K562 (cell line): ENCODE measurements around the gene C1QTNF8. TPM values are rescaled to one million over a fixed set of nuclear protein-coding genes. Genes with fewer than 3 reads are reported as not detected.
A peak's percentile ranks its signal among the peaks of the same experiment; 100 is the strongest.

Source experiments
- ATAC-seq: fragments of 200-7000 bp; cut with Tn5 transposase; 3 replicates; pipeline ENCODE4 v1.9.1; 2020; ENCODE audit warnings: moderate library complexity
- BruUV-seq: library from RNA; stranded (reverse); fragments of 400-500 nt; replicated peaks from 2 replicates; lab custom pipeline; 2021; lab: Mats Ljungman, UMichigan
- CTCF ChIA-PET: fragments of 300-600 bp; formaldehyde crosslinking; extraction: SDS; loops from one replicate; lab custom pipeline; 2021; ENCODE audit warnings: low intra/inter-chr PET ratio; lab: Yijun Ruan, JAX
- POLR2A ChIA-PET: fragments of 300-600, 350-650 bp; sonication (Branson Sonifier 250); formaldehyde crosslinking; extraction: SDS; loops from one replicate; lab custom pipeline; 2021; ENCODE audit warnings: antibody characterized with exemption, inconsistent platforms; lab: Yijun Ruan, JAX
- DNase-seq, 4 experiments: peaks; one replicate each; pipeline versions ENCODE4 v3.0.0 to v3.0.0-alpha.2; 2011 to 2018; ENCODE audit warnings: low spot score in 3 of 4, mixed read lengths in 3 of 4; ENCODE audit errors: extremely low read depth in 1 of 4
- FAIRE-seq: peaks from 2 replicates; lab custom pipeline; 2011; peaks lifted over from hg19 to GRCh38; lab: Jason Lieb, UNC
- H2AFZ ChIP-seq: 2 replicates; pipeline ENCODE4 v1.6.0; 2011; ENCODE audit warnings: low read depth, low read length, control low read depth, inconsistent platforms
- H3K27ac ChIP-seq: fragments of 200-600 bp; 3 replicates; pipeline ENCODE4 v1.8.0; 2011; ENCODE audit warnings: low read depth, mild to moderate bottlenecking, control low read depth, inconsistent platforms, low read length, moderate library complexity, mixed read lengths; ENCODE audit errors: extremely low read depth
- H3K27me3 ChIP-seq, 2 experiments: fragments of 300-600 bp in 1 of 2; 2 replicates in 1 of 2; 3 replicates in 1 of 2; pipeline versions ENCODE4 v1.6.0 to v1.8.0; 2011; ENCODE audit warnings: inconsistent platforms in 2 of 2, low read length in 2 of 2, mild to moderate bottlenecking in 1 of 2, mixed read lengths in 1 of 2, moderate library complexity in 1 of 2; ENCODE audit not compliant: control insufficient read depth in 2 of 2, insufficient read depth in 2 of 2
- H3K36me3 ChIP-seq: fragments of 300-600 bp; 3 replicates; pipeline ENCODE4 v1.8.0; 2011; ENCODE audit warnings: mild to moderate bottlenecking, low read length, inconsistent platforms; ENCODE audit not compliant: control insufficient read depth, insufficient read depth
- H3K4me1 ChIP-seq, 2 experiments: fragments of 200-600 bp in 1 of 2; replicated peaks in 1 of 2; 2 replicates in 1 of 2; 3 replicates in 1 of 2; pipeline versions ENCODE4 v1.5.1 to v1.8.0; 2011; ENCODE audit warnings: inconsistent platforms in 2 of 2, low read length in 2 of 2, mild to moderate bottlenecking in 1 of 2, mixed read lengths in 1 of 2, moderate library complexity in 1 of 2; ENCODE audit not compliant: control insufficient read depth in 2 of 2, insufficient read depth in 2 of 2
- H3K4me2 ChIP-seq: 2 replicates; pipeline ENCODE4 v1.6.1; 2011; ENCODE audit warnings: low read length, control low read depth, inconsistent platforms, mixed read lengths; ENCODE audit not compliant: insufficient read depth
- H3K4me3 ChIP-seq: fragments of 200-600 bp; sonication (generic), shearing (Covaris generic); 2 replicates; pipeline ENCODE4 v1.5.1; 2016; ENCODE audit warnings: control low read depth, inconsistent platforms
- H3K79me2 ChIP-seq: fragments of 200-600 bp; 3 replicates; pipeline ENCODE4 v1.8.0; 2011; ENCODE audit warnings: low read length, inconsistent platforms; ENCODE audit not compliant: control insufficient read depth, insufficient read depth
- H3K9ac ChIP-seq, 2 experiments: 2 replicates each; pipeline versions ENCODE4 v1.6.0 to v1.6.1; 2011; ENCODE audit warnings: low read depth in 2 of 2, low read length in 2 of 2, control low read depth in 1 of 2, inconsistent platforms in 1 of 2, mild to moderate bottlenecking in 1 of 2, mixed read lengths in 1 of 2; ENCODE audit not compliant: insufficient read depth in 1 of 2
- H3K9me1 ChIP-seq: one replicate; pipeline ENCODE4 v1.6.0; 2011; ENCODE audit warnings: inconsistent platforms, mild to moderate bottlenecking, low read length, moderate library complexity; ENCODE audit not compliant: control insufficient read depth, insufficient read depth
- H3K9me3 ChIP-seq: replicated peaks from 2 replicates; pipeline ENCODE4 v1.5.1; 2011; ENCODE audit warnings: low read depth, low read length, inconsistent platforms; ENCODE audit not compliant: control insufficient read depth, insufficient read depth
- H4K20me1 ChIP-seq: replicated peaks from 2 replicates; pipeline ENCODE4 v1.6.1; 2011; ENCODE audit warnings: low read length, inconsistent platforms, mixed read lengths; ENCODE audit not compliant: control insufficient read depth, insufficient read depth
- BRD9 ChIP-seq: fragments of 450-650 bp; IDR thresholded peaks from 2 replicates; pipeline ENCODE4 v1.6.1; 2018; ENCODE audit warnings: low read depth; ENCODE audit not compliant: partially characterized antibody
- CBX2 ChIP-seq: fragments of 200-600 bp; sonication (generic); IDR thresholded peaks from one replicate; pipeline ENCODE4 v1.6.1; 2012; ENCODE audit warnings: mild to moderate bottlenecking, low read length, inconsistent platforms; ENCODE audit not compliant: insufficient read depth, poor library complexity, severe bottlenecking
- HNRNPL ChIP-seq: fragments of 200-400 bp; formaldehyde crosslinking; IDR thresholded peaks from 2 replicates; pipeline ENCODE4 v1.6.1; 2017; ENCODE audit warnings: low read depth, mild to moderate bottlenecking, low read length
- JUND ChIP-seq, 2 experiments: IDR thresholded peaks; 2 replicates in 1 of 2; 3 replicates in 1 of 2; pipeline ENCODE4 v1.6.1; 2011; ENCODE audit warnings: borderline replicate concordance in 2 of 2, low read depth in 2 of 2, low read length in 2 of 2, improper control_type of control experiment in 1 of 2, missing biosample characterization in 1 of 2, missing genetic modification characterization in 1 of 2, missing genetic modification reagents in 1 of 2
- PHF8 ChIP-seq: fragments of 200-600 bp; sonication (generic); IDR thresholded peaks from 2 replicates; pipeline ENCODE4 v1.6.1; 2012; ENCODE audit warnings: mixed run types, mild to moderate bottlenecking, inconsistent platforms, low read length, moderate library complexity, borderline replicate concordance
- RFX1 ChIP-seq: fragments of 450-650 bp; IDR thresholded peaks from 2 replicates; pipeline ENCODE4 v1.6.1; 2016; ENCODE audit warnings: mild to moderate bottlenecking, moderate library complexity
- TAL1 ChIP-seq: fragments of 450-650 bp; IDR thresholded peaks from 2 replicates; pipeline ENCODE4 v1.6.1; 2016; ENCODE audit warnings: mild to moderate bottlenecking
- ZNF589 ChIP-seq: fragments of 200-800 bp; sonication (Bioruptor generic); IDR thresholded peaks from 2 replicates; pipeline ENCODE4 v1.6.1; 2016; ENCODE audit warnings: low read depth, missing genetic modification characterization, missing compliant biosample characterization
- ZNF717 ChIP-seq: fragments of 250-450 bp; sonication (Bioruptor Pico); IDR thresholded peaks from 2 replicates; pipeline ENCODE4 v1.5.0; 2021
- ZNF780A ChIP-seq: fragments of 250-450 bp; sonication (Bioruptor Pico); IDR thresholded peaks from 2 replicates; pipeline ENCODE4 v1.5.0; 2021; ENCODE audit warnings: mild to moderate bottlenecking
- WGBS: fragments of 100-300 bp; shearing (Covaris generic); methylation state at CpG from one replicate; pipeline ENCODE4 v1.1.6; 2016; ENCODE audit warnings: low coverage, mixed read lengths; ENCODE audit not compliant: insufficient coverage; ENCODE audit errors: missing lambda C conversion rate; 5-methylcytosine and 5-hydroxymethylcytosine counted together
- in situ Hi-C: fragments of 300-500 bp; cut with MboI; formaldehyde crosslinking; loops from 4 replicates; pipeline ENCODE4 v1.15.0; 2018; ENCODE audit warnings: inconsistent platforms, mixed read lengths
- intact Hi-C: fragments of 100-400 bp; cut with micrococcal nuclease; formaldehyde crosslinking; loops from 2 replicates; pipeline ENCODE4 v1.14.2; 2022
- polyA plus RNA-seq, 8 experiments: library from polyadenylated mRNA; depleted of rRNA in 4 of 8; stranded (reverse) in 5 of 8; unstranded in 3 of 8; fragments of >200 nt; fragmentation: Nextera tagmentation in 2 of 8; fragmentation: Illumina TruSeq in 1 of 8; extraction: Ambion mirVana in 2 of 8; extraction: Trizol in 1 of 8; gene quantifications; 2 replicates each; pipeline versions ENCODE4 v1.2.1 to v1.2.3, GENCODE V29; 2011 to 2014; ENCODE audit warnings: inconsistent platforms in 1 of 8, missing spikeins in 1 of 8
- total RNA-seq, 7 experiments: library from RNA; depleted of rRNA in 6 of 7; stranded (reverse); fragments of >200 nt in 6 of 7; fragmentation: Illumina TruSeq in 2 of 7; extraction: Trizol in 2 of 7; gene quantifications; 2 replicates each; pipeline versions ENCODE4 v1.2.1 to v1.2.3, GENCODE V29; 2011 to 2021; ENCODE audit warnings: low replicate concordance in 1 of 7
- TF ChIP-seq, protein P1 (sequence below): fragments of 450-650 bp; IDR thresholded peaks from 2 replicates; pipeline ENCODE4 v1.6.1; 2016; ENCODE audit warnings: missing biosample characterization, missing genetic modification characterization
- TF ChIP-seq, protein P2 (sequence below), 2 experiments: fragments of 450-650 bp in 1 of 2; IDR thresholded peaks; 2 replicates each; pipeline ENCODE4 v1.6.1; 2011 to 2017; ENCODE audit warnings: low read depth in 2 of 2, antibody characterized with exemption in 1 of 2, borderline replicate concordance in 1 of 2, low read length in 1 of 2, mild to moderate bottlenecking in 1 of 2, mixed read lengths in 1 of 2; ENCODE audit not compliant: control insufficient read depth in 1 of 2
- TF ChIP-seq, protein P3 (sequence below): fragments of 250-450 bp; sonication (Bioruptor Pico); IDR thresholded peaks from 2 replicates; pipeline ENCODE4 v1.8.0; 2022; ENCODE audit warnings: moderate library complexity, mild to moderate bottlenecking, inconsistent platforms
- TF ChIP-seq, protein P4 (sequence below): sonication (generic); formaldehyde crosslinking; IDR thresholded peaks from 2 replicates; pipeline ENCODE4 v1.8.0; 2022; ENCODE audit warnings: missing genetic modification reagents, mild to moderate bottlenecking, moderate library complexity, borderline replicate concordance

Gene C1QTNF8
- total and polyA plus RNA-seq, 9 of the 15 experiments (the other 6 are each of a cell fraction or from before 2014, with no cell fraction given): not detected

DNA sequence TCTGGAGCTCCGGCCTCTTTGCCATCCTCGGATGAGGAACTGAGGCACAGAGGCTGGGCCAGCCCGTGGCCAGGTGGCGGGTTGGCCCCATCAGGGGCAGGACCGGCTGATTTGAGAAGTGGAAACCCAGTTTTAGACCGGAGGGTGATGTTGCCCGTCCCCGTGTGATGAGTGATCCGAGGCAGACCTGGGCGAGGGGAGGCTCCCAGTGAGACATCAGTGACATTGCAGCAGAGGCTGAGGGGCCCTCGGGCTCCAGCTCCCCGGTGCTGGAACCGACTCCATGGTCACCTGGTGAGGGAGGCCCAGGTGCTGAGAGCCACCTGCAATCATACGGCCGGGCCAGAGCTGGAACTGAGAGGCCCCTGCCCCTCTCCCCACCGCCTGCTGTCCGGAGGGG lies 30.0 kb upstream of the C1QTNF8 start (continued):
- TF ChIP-seq, protein P1, sequence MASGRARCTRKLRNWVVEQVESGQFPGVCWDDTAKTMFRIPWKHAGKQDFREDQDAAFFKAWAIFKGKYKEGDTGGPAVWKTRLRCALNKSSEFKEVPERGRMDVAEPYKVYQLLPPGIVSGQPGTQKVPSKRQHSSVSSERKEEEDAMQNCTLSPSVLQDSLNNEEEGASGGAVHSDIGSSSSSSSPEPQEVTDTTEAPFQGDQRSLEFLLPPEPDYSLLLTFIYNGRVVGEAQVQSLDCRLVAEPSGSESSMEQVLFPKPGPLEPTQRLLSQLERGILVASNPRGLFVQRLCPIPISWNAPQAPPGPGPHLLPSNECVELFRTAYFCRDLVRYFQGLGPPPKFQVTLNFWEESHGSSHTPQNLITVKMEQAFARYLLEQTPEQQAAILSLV: no peak
- TF ChIP-seq ZNF589 (no peak), TAL1 (no peak), ZNF717 (no peak)
- TF ChIP-seq, all 486 proteins: peak for 0

DNA sequence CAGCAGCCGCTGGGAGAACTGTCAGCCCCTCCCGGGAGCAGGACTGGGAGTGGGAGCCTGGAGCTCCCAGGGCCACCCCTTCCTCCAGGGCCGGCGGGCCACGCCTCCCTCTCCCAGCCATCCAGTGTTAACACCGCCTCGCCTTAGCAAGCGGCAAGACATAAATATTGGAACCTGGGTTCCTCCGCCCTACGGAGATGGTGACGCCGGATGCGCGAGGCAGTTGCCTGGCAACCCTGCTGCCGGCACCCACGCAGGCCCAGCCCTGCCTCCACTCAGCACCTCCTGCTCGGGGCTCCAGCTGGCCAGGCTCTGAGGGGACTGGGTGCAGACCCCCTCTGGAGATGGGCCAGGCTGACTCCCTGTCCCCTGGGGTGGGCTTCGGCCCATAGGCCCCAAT lies 29.4 kb upstream of the C1QTNF8 start:
- in situ Hi-C loops: no loop called here
- FAIRE-seq: no peak
- intact Hi-C loops: no loop called here
- ChIA-PET POLR2A (no interaction called here), CTCF (no interaction called here)
- no peak overlapping the region for H3K27ac ChIP-seq
- no peaks in the 10 kb centered on the region for H3K36me3 ChIP-seq
- H3K27me3 ChIP-seq: peaks cover 2 to 38% of the 10 kb centered on the region in 2 experiments; a peak in 3 of 5 replicates
- H3K9ac ChIP-seq: peak overlapping the region in 1 of 2 experiments; percentile 17; a peak in 1 of 4 replicates
- H2AFZ ChIP-seq: no peak overlapping the region
- H4K20me1 ChIP-seq: peaks cover 17% of the 10 kb centered on the region
- no peak overlapping the region for H3K4me3 ChIP-seq
- H3K4me2 ChIP-seq: no peak overlapping the region
- peak; percentile 46 to 71 (median 58) for DNase-seq
- H3K9me1 ChIP-seq: no peaks in the 10 kb centered on the region
- no TSS peak for BruUV-seq
- no peaks in the 10 kb centered on the region for H3K9me3 ChIP-seq
- H3K79me2 ChIP-seq: no peaks in the 10 kb centered on the region
- H3K4me1 ChIP-seq: peaks cover 0 to 87% of the 10 kb centered on the region in 2 experiments; a peak in 2 of 5 replicates
- 1% methylated on average over 18 of the region's 18 CpGs for WGBS
- ATAC-seq: peak; percentile 63
- TF ChIP-seq, protein P2, sequence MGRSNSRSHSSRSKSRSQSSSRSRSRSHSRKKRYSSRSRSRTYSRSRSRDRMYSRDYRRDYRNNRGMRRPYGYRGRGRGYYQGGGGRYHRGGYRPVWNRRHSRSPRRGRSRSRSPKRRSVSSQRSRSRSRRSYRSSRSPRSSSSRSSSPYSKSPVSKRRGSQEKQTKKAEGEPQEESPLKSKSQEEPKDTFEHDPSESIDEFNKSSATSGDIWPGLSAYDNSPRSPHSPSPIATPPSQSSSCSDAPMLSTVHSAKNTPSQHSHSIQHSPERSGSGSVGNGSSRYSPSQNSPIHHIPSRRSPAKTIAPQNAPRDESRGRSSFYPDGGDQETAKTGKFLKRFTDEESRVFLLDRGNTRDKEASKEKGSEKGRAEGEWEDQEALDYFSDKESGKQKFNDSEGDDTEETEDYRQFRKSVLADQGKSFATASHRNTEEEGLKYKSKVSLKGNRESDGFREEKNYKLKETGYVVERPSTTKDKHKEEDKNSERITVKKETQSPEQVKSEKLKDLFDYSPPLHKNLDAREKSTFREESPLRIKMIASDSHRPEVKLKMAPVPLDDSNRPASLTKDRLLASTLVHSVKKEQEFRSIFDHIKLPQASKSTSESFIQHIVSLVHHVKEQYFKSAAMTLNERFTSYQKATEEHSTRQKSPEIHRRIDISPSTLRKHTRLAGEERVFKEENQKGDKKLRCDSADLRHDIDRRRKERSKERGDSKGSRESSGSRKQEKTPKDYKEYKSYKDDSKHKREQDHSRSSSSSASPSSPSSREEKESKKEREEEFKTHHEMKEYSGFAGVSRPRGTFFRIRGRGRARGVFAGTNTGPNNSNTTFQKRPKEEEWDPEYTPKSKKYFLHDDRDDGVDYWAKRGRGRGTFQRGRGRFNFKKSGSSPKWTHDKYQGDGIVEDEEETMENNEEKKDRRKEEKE (IDR thresholded peaks at IDR 0.05; ENCODE audit: borderline replicate concordance in 1 of 2, control insufficient read depth in 1 of 2, low read depth in 2 of 2, low read length in 1 of 2): no peak
- TF ChIP-seq PHF8: no peak
- TF ChIP-seq, protein P3, sequence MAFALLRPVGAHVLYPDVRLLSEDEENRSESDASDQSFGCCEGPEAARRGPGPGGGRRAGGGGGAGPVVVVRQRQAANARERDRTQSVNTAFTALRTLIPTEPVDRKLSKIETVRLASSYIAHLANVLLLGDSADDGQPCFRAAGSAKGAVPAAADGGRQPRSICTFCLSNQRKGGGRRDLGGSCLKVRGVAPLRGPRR (CRISPR knock-in tag): no peak
- TF ChIP-seq BRD9: no peak
- TF ChIP-seq ZNF780A (CRISPR knock-in tag): no peak
- TF ChIP-seq JUND (IDR thresholded peaks at IDR 0.05; ENCODE audit: borderline replicate concordance, low read depth, low read length): no peak
- TF ChIP-seq JUND (tag; IDR thresholded peaks at IDR 0.05; ENCODE audit: borderline replicate concordance, low read depth, low read length): no peak
- TF ChIP-seq, protein P4, sequence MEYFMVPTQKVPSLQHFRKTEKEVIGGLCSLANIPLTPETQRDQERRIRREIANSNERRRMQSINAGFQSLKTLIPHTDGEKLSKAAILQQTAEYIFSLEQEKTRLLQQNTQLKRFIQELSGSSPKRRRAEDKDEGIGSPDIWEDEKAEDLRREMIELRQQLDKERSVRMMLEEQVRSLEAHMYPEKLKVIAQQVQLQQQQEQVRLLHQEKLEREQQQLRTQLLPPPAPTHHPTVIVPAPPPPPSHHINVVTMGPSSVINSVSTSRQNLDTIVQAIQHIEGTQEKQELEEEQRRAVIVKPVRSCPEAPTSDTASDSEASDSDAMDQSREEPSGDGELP (CRISPR knock-in tag): peak; percentile 37; the same call in 1 of the 2 replicates
- TF ChIP-seq CBX2: no peak
- TF ChIP-seq HNRNPL: no peak
- TF ChIP-seq RFX1: peak; percentile 78
